ENCODE results near the gene LMOD1. TPM values are rescaled to one million over a fixed set of nuclear protein-coding genes. Genes with fewer than 3 reads are reported as not detected.

The LMOD1 gene
- total RNA-seq, 1 donor from 2014 or later, result 41.6 TPM

- ATAC-seq (no peak), DNase-seq (ENCODE audit: low spot score) (no peak)
- intact Hi-C loops (cut with DNase I), result no loop called here
These were observed 48.0 kb downstream of the LMOD1 start for GRCh38 chr1:201898240-201898894.

GRCh38 chr1:201896951-201897391 is 49.4 kb downstream of the LMOD1 start:
- peak; percentile 2 for ATAC-seq
- intact Hi-C loops (cut with DNase I), result loop anchor here (2.0 kb wide), 1 partner anchor 76 kb away; no protein-coding TSS in a partner anchor
- DNase-seq (ENCODE audit: low spot score), result no peak

GRCh38 chr1:201895913-201896807 is 50.2 kb downstream of the LMOD1 start:
- peak; percentile 92 for ATAC-seq
- intact Hi-C loops (cut with DNase I), result loop anchor here (2.0 kb wide), 1 partner anchor 77 kb away; no protein-coding TSS in a partner anchor
- peak; percentile 94 for DNase-seq (ENCODE audit: low spot score)

- ATAC-seq, result peak; percentile 4
- no peak for DNase-seq (ENCODE audit: low spot score)
- intact Hi-C loops (cut with DNase I), result no loop called here
These were observed 51.2 kb downstream of the LMOD1 start for GRCh38 chr1:201895120-201895665.

GRCh38 chr1:201894343-201895119 is 51.8 kb downstream of the LMOD1 start:
- intact Hi-C loops (cut with DNase I), result no loop called here
- no peak for ATAC-seq
- DNase-seq (ENCODE audit: low spot score), result no peak

GRCh38 chr1:201893431-201893830 is 52.9 kb downstream of the LMOD1 start:
- intact Hi-C loops (cut with DNase I), result no loop called here
- ATAC-seq, result no peak
- DNase-seq (ENCODE audit: low spot score), result no peak

DNA sequence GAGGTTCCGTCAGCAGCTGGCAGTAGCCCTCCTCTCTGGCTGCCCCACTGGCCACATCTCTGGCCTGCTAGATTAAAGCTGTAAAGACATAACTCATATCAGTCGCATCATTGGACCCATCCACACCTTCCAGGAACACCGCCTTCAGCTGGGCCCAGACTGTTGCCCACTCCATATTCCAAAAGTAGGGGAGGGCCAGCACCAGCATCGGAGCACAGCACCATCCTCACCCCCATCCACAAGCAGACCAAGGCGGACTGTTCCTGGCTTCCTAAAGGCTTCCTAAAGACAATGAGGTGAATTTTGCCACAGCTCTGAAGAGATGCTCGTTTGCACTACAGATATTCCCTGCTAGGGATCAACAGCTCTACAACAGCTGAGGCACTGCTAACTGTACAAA is 54.1 kb downstream of the LMOD1 start:
- DNase-seq (ENCODE audit: low spot score) (no peak), ATAC-seq (no peak)
- intact Hi-C loops (cut with DNase I), result no loop called here

- DNase-seq (ENCODE audit: low spot score) (no peak), ATAC-seq (no peak)
- intact Hi-C loops (cut with DNase I), result no loop called here
These were observed 54.8 kb downstream of the LMOD1 start for GRCh38 chr1:201891451-201892045.

DNA sequence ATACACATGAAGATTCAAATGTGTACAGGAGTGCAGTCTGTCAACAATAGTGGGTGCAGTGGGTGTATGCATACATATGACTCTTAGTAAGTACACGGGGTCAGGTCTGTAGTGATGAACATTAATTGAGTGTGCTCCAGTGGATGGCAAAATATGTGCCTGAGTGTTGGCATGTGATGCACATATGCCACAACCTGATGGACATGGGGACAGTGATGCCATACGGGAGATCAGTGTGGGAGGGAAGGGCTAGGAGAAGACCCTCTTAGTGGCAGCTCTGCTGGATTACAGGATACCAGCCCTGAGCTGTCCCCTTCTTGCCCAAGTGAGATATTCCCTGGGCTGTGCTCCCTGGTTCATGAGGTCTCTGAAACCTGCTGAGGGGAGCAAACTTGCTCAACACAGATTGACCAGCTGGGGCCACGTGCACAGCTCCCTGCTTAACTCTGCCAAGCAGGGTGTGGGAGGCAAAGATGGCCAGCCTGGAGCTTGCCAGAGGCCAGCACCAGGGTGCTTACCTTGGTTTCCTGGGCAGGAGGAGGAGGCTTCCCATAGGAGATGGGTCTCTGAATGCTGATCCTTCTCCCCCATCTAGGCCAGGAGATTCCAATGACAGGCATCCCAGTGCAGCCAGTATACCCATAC is 55.4 kb downstream of the LMOD1 start:
- no peak for ATAC-seq
- no peak for DNase-seq (ENCODE audit: low spot score)
- intact Hi-C loops (cut with DNase I), result no loop called here

DNA sequence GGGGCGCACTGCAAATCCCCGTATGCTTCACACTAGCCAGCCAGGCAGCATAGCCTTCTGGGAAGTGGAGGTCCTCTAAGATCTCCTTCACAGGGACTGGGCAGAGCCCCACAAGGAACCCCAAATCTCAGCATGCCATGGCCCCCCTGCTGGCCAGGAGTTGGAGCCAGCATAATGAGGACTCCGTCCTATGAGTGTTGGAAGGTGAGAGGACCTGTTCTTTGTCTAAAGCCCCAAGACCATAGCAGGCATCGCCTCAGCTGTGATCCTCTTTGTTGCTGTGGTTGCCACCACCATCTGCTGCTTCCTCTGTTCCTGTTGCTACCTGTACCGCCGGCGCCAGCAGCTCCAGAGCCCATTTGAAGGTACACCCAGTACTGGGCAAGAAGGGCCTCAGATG is 56.1 kb downstream of the LMOD1 start:
- ATAC-seq, result no peak
- intact Hi-C loops (cut with DNase I), result no loop called here
- DNase-seq (ENCODE audit: low spot score), result peak; percentile 54

DNA sequence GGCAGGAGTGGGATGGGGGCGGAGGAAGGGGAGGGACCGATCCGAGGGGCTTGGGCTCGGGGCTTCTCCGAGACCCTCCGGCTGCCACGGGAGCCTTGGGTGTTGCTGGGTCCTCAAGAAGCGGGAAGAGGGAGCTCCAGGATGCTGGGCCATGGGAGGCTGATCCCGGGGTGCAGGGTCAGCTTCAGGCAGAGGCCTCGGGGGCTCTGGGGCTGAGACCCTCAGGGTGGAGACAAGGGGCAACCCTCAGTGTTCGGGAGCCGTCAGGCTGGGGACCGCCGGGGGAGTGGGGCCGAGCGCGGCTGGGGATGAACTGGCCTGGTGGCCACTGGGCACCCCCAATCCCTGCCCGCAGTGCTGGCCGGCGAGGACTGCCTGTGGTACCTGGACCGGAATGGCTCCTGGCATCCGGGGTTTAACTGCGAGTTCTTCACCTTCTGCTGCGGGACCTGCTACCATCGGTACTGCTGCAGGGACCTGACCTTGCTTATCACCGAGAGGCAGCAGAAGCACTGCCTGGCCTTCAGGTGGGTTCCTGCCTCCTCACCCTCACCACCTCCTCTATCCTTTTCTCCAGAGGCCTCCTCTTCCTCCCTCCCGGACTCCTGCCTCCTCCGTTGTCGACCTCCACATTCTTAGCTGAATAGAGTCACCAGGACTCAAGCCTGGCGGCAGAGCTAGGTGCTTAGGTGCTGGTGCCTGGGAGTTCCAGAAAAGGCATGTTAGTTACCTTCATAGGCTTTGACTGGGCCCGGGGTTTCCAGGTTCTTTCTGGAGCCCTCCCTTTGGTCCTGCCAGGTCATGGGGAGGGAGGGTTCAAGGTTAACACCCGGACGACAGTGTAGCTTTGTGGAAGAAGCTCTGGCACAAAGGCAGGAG is 57.0 kb downstream of the LMOD1 start:
- intact Hi-C loops (cut with DNase I), result no loop called here
- ATAC-seq, result peak; percentile 8
- peak; percentile 62 for DNase-seq (ENCODE audit: low spot score)

- ATAC-seq (peak; percentile 82), DNase-seq (ENCODE audit: low spot score) (peak; percentile 83)
- intact Hi-C loops (cut with DNase I), result no loop called here
These were observed 57.9 kb downstream of the LMOD1 start, which contains the start of gene SHISA4 for GRCh38 chr1:201888282-201889089. SHISA4 (plus strand) TSS chr1:201888898; CDS start chr1:201888995, 97 bp downstream.

- intact Hi-C loops (cut with DNase I), result no loop called here
- no peak for DNase-seq (ENCODE audit: low spot score)
- no peak for ATAC-seq
These were observed 59.1 kb downstream of the LMOD1 start for GRCh38 chr1:201887116-201887866.

DNA sequence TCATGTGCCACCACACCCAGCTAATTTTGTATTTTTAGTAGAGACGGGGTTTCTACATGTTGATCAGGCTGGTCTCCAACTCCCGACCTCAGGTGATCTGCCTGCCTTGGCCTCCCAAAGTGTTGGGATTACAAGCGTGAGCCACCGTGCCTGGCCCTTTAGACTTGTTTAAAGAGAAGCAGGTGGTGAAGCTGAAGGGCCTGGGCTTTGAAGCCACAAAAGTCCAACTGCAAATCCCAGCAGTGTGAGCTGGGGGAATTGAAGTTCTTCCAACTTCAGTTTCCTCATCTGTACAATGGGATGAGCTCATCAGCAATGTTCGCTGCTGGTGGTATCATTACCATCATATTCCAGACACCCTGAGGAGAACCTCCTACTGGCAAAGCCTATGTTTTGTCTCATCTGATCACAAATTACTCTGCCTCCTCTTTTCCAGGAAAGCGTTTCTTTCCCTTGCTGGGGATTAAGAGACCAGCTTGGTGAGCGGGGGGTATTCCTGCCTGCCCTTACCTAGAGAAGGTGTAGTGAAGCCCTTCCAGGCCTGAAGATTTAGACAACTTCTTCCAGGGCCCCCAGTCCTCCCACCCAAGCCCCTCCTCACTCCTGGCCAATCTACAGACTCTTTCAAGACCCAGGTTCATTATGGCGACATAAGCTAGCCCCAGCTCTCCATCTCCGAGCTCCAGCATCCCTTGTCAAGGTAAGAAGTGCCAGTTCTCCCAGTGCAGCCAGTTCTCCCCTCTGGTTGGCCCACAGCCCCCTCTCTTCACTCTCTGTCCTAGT is 60.1 kb downstream of the LMOD1 start:
- ATAC-seq (no peak), DNase-seq (ENCODE audit: low spot score) (no peak)
- intact Hi-C loops (cut with DNase I), result no loop called here

DNA sequence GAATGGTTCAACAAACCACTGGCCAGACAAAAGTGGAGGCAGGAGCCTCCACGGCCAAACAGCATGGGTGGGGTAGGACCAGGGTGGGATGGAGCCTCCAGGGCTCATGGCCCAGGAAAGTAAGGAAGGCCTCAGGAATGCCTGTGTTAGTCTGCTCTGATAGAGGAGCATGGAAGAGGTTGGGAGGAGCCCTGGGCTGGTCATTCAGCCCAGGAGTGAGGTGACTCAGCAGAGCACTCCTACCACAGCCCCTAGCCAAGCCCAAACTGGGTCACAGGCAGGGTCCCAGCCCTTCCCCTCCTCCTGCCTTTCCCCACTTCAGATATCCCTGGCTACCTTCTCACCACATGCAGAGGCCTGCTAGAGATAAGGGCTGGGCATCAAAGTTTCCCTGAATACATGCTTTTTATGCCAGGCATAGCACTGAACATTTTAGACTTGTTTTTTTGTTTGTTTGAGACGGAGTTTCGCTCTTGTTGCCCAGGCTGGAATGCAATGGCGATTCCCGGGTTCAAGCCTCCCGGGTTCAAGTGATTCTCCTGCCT is 60.7 kb downstream of the LMOD1 start:
- no peak for DNase-seq (ENCODE audit: low spot score)
- intact Hi-C loops (cut with DNase I), result no loop called here
- ATAC-seq, result no peak

Measured in sciatic nerve (tissue), 2 donors.